Left lung (tissue), 10 donors: ENCODE measurements around the gene LIMK2. TPM values are rescaled to one million over a fixed set of nuclear protein-coding genes. Genes with fewer than 3 reads are reported as not detected.

Source experiments
- ATAC-seq: fragments of 200-7000 bp; cut with Tn5 transposase; one replicate; pipeline ENCODE4 v1.9.1; 2020; ENCODE audit warnings: moderate library complexity
- DNase-seq, 4 donors: peaks; one replicate each; pipeline ENCODE4 v3.0.0-alpha.2; 2013 to 2020
- H3K27ac ChIP-seq, 2 donors: fragments of 200-600 bp; sonication (generic) in 1 of 2; one replicate each; pipeline versions ENCODE4 v1.5.0 to v1.8.0; 2020 to 2021
- H3K27me3 ChIP-seq, 2 donors: fragments of 200-600 bp; sonication (generic) in 1 of 2; one replicate each; pipeline versions ENCODE4 v1.5.0 to v1.8.0; 2020 to 2021
- H3K36me3 ChIP-seq, 2 donors: fragments of 200-600 bp; sonication (generic) in 1 of 2; one replicate each; pipeline versions ENCODE4 v1.5.0 to v1.8.0; 2020 to 2021
- H3K4me1 ChIP-seq, 2 donors: fragments of 200-600 bp; one replicate each; pipeline ENCODE4 v1.8.0; 2021
- H3K4me3 ChIP-seq, 2 donors: fragments of 200-600 bp; sonication (generic) in 1 of 2; one replicate each; pipeline versions ENCODE4 v1.5.0 to v1.8.0; 2020 to 2021; ENCODE audit warnings: mild to moderate bottlenecking in 1 of 2
- H3K9me3 ChIP-seq, 2 donors: fragments of 200-600 bp; sonication (generic) in 1 of 2; one replicate each; pipeline versions ENCODE4 v1.5.0 to v1.8.0; 2020 to 2021
- intact Hi-C, 2 donors: fragments of 100-400 bp; cut with DNase I; formaldehyde crosslinking; loops; one replicate each; pipeline versions ENCODE4 v1.11.2 to v1.14.2; 2022
- polyA plus RNA-seq, 6 donors: library from polyadenylated mRNA; unstranded; fragments of 120-200 nt; gene quantifications; one replicate each; pipeline ENCODE4 v1.2.1, GENCODE V29; 2013; ENCODE audit not compliant: insufficient read length in 6 of 6
- total RNA-seq, 2 donors: library from RNA; stranded (reverse); fragmentation: NEBNext Ultra II Directional; extraction: Animal tissue kit (Norgen Biotek cat#: 25700); gene quantifications; one replicate each; pipeline ENCODE4 v1.2.1, GENCODE V29; 2021
- TF ChIP-seq, protein P1 (sequence below), 2 donors: fragments of 200-600 bp; sonication (generic) in 1 of 2; IDR thresholded peaks; one replicate each; pipeline versions ENCODE4 v1.5.0 to v1.8.0; 2021; ENCODE audit warnings: antibody characterized with exemption in 2 of 2
- donor health status: DM: no; HTN: yes; CAD: no.
- donor health status: DM: no; HTN: no; CAD: no.

Gene LIMK2
- total and polyA plus RNA-seq, 8 donors = 47.4 to 87.6 (median 53.6) TPM

DNA sequence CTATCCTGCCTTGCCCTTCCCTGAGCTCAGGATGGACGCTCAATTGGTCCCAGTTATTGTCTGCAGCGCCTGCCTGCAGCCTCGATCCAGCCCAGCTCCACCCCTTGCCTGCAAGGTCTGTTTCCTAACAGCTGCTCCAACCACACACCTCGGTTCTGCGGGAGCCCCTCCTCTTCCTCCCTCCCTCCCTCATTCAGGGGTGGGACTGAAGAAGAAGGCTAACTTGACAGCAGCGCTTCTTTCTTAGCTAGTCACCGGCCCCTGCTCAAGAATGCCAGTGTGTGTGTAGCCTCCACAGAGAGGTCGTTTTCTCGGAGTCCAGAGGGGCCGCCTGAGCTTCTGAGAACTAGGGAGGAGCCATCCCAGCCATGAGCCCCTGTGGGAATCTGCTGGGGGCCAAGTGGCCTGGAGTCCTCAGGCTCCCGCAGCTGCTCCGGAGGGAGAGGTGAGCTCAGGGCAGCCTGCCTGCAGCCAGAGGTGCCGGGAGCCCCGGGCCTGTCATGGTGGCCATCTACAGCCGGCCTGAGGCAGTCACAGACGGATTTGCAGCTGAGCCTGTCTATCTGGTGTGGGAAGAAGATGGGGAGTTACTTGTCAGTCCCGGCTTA is 36.1 kb downstream of the LIMK2 start:
- Histone ChIP-seq H3K36me3 (peaks cover 0 to 20% of the 10 kb centered on the region in 2 donors), H3K4me3 (peak overlapping the region; percentile 45 to 56), H3K27me3 (no peaks in the 10 kb centered on the region), H3K4me1 (peaks cover 39 to 78% of the 10 kb centered on the region in 2 donors), H3K9me3 (no peaks in the 10 kb centered on the region), H3K27ac (peak overlapping the region; percentile 56 to 74)
- peak; percentile 93 for ATAC-seq
- intact Hi-C loops = no loop called here
- peak; percentile 56 to 89 (median 83) for DNase-seq
- TF ChIP-seq, protein P1, sequence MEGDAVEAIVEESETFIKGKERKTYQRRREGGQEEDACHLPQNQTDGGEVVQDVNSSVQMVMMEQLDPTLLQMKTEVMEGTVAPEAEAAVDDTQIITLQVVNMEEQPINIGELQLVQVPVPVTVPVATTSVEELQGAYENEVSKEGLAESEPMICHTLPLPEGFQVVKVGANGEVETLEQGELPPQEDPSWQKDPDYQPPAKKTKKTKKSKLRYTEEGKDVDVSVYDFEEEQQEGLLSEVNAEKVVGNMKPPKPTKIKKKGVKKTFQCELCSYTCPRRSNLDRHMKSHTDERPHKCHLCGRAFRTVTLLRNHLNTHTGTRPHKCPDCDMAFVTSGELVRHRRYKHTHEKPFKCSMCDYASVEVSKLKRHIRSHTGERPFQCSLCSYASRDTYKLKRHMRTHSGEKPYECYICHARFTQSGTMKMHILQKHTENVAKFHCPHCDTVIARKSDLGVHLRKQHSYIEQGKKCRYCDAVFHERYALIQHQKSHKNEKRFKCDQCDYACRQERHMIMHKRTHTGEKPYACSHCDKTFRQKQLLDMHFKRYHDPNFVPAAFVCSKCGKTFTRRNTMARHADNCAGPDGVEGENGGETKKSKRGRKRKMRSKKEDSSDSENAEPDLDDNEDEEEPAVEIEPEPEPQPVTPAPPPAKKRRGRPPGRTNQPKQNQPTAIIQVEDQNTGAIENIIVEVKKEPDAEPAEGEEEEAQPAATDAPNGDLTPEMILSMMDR (IDR thresholded peaks at IDR 0.05) = no peak

DNA sequence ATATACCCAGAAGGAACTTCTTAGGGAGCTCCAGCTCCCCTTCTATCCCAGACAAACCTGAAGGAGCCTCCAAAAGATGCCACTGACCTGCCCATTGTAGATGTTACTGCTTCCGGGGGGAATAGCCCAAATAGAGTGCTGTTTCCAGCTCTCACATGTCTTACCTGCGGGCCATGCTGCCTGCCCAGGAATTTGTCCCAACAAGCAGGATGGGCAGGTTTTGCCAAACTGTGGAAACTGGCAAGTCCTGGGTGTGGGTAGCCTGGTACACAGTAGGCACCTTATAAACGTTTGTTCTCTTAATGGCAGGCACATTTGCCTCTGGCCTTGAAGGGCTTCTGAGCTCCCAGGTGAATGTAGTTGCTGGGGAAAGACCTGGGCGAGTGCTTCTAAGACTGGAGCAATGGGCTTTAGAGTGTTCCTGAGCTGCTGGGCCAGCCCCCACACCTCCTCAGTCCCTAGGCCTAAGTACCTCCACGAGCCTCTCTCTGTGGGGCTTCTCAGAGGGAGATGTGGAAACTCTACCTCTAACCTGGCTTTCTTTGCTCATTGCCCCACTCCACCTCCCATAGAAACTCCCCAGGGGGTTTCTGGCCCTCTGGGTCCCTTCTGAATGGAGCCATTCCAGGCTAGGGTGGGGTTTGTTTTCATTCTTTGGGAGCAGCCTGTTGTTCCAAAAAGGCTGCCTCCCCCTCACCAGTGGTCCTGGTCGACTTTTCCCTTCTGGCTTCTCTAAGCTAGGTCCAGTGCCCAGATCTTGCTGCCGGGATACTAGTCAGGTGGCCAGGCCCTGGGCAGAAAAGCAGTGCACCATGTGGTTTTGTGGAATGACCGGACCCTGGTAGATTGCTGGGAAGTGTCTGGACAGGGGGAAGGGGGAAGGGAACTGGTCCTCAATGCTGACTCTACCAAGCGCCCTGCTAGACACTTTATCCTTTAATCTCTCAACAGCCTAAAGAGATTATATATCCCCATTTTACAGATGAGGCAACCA is 37.2 kb downstream of the LIMK2 start:
- intact Hi-C loops = no loop called here
- H3K9me3 ChIP-seq = no peaks in the 10 kb centered on the region
- H3K4me1 ChIP-seq = peaks cover 41 to 79% of the 10 kb centered on the region in 2 donors
- TF ChIP-seq, protein P1 (IDR thresholded peaks at IDR 0.05) = no peak
- no peaks in the 10 kb centered on the region for H3K27me3 ChIP-seq
- peaks cover 0 to 25% of the 10 kb centered on the region in 2 donors for H3K36me3 ChIP-seq
- ATAC-seq (peak; percentile 14), DNase-seq (peak in 1 of 4 donors; percentile 42)
- peak overlapping the region; percentile 45 to 56 for H3K4me3 ChIP-seq
- H3K27ac ChIP-seq = peak overlapping the region; percentile 56 to 74

GRCh38 chr22:31250740-31251600 is 38.9 kb downstream of the LIMK2 start:
- Histone ChIP-seq H3K4me3 (no peak overlapping the region), H3K36me3 (peaks cover 0 to 27% of the 10 kb centered on the region in 2 donors), H3K9me3 (no peaks in the 10 kb centered on the region), H3K27me3 (no peaks in the 10 kb centered on the region), H3K4me1 (peaks cover 40 to 79% of the 10 kb centered on the region in 2 donors), H3K27ac (peak overlapping the region; percentile 52 to 53)
- intact Hi-C loops = no loop called here
- DNase-seq = no peak
- TF ChIP-seq, protein P1 (IDR thresholded peaks at IDR 0.05) = no peak
- ATAC-seq = no peak

DNA sequence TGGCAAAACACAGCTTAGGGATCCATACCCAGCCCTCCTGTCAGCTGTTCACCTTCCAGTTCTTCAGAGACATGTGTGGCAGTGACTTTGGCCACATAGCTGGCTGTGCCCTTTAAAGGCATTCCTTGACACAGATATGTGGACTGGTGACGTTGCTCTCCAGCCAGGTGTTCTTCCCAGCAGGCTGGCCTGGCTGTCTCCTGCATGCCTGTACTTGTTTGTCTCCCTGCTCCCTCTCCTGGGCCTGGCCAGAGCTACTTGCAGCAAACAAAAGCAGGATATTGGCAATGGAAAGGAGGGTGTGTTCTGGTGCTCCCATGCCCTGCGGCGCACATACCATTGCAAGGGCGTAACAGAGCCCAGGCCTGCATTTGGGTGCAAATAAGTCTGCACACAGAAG is 41.9 kb downstream of the LIMK2 start:
- peak overlapping the region; percentile 41 to 61 for H3K27ac ChIP-seq
- H3K36me3 ChIP-seq = peaks cover 2 to 32% of the 10 kb centered on the region in 2 donors
- peaks cover 34 to 58% of the 10 kb centered on the region in 2 donors for H3K4me1 ChIP-seq
- ATAC-seq = peak; percentile 82
- TF ChIP-seq, protein P1 (IDR thresholded peaks at IDR 0.05) = no peak
- intact Hi-C loops = no loop called here
- DNase-seq = peak in 2 of 4 donors; percentile 33 to 75
- H3K4me3 ChIP-seq = no peak overlapping the region
- H3K9me3 ChIP-seq = no peaks in the 10 kb centered on the region
- H3K27me3 ChIP-seq = no peaks in the 10 kb centered on the region
